CD4-positive, alpha-beta T cell treated with Interleukin-6 for 4 hours (primary cell): ENCODE results near the gene IL1RAPL2.
"Not testable (repeated sequence)": the region's sequence is repeated elsewhere in the genome, so short reads cannot be mapped to it uniquely, and the experiment has no call there.

Experiments
- DNase-seq: peaks from one replicate; pipeline ENCODE4 v3.0.0-alpha.2; 2020; ENCODE audit warnings: mixed read lengths

The IL1RAPL2 gene

GRCh38 chrX:105723966-105724735 is 1158.2 kb downstream of the IL1RAPL2 start:
- DNase-seq, result no peak

- no peak for DNase-seq
These were observed 1159.2 kb downstream of the IL1RAPL2 start for GRCh38 chrX:105725228-105725627.

GRCh38 chrX:105738162-105738561 is 1172.2 kb downstream of the IL1RAPL2 start:
- no peak for DNase-seq

- DNase-seq, result no peak
These were observed 1178.3 kb downstream of the IL1RAPL2 start for GRCh38 chrX:105744291-105744690.

- no peak for DNase-seq
These were observed 1178.9 kb downstream of the IL1RAPL2 start for GRCh38 chrX:105744946-105745345.

- DNase-seq, result no peak
These were observed 1179.9 kb downstream of the IL1RAPL2 start for GRCh38 chrX:105745863-105746262.

GRCh38 chrX:105752338-105752956 is 1186.4 kb downstream of the IL1RAPL2 start:
- DNase-seq, result no peak

- DNase-seq, result no peak
These were observed 1187.4 kb downstream of the IL1RAPL2 start for GRCh38 chrX:105753411-105753810.

- DNase-seq, result no peak
These were observed 1188.4 kb downstream of the IL1RAPL2 start for GRCh38 chrX:105754286-105754964.

- DNase-seq, result no peak
These were observed 1189.1 kb downstream of the IL1RAPL2 start for GRCh38 chrX:105755109-105755508.

GRCh38 chrX:105758754-105759153 is 1192.8 kb downstream of the IL1RAPL2 start:
- DNase-seq, result no peak

GRCh38 chrX:105759598-105759997 is 1193.6 kb downstream of the IL1RAPL2 start:
- DNase-seq, result no peak

- DNase-seq, result no peak
These were observed 1199.7 kb downstream of the IL1RAPL2 start for GRCh38 chrX:105765691-105766090.

GRCh38 chrX:105773801-105774200 is 1207.8 kb downstream of the IL1RAPL2 start:
- no peak for DNase-seq

- no peak for DNase-seq
These were observed 1209.7 kb downstream of the IL1RAPL2 start for GRCh38 chrX:105775679-105776078.

GRCh38 chrX:105781804-105782203 is 1215.8 kb downstream of the IL1RAPL2 start:
- DNase-seq, result no peak

- DNase-seq, result not testable (repeated sequence)
These were observed 1230.9 kb downstream of the IL1RAPL2 start for GRCh38 chrX:105796877-105797276.

GRCh38 chrX:105803891-105804290 is 1237.9 kb downstream of the IL1RAPL2 start:
- DNase-seq, result no peak

GRCh38 chrX:105805655-105806054 is 1239.7 kb downstream of the IL1RAPL2 start:
- not testable (repeated sequence) for DNase-seq

- DNase-seq, result no peak
These were observed 1250.5 kb downstream of the IL1RAPL2 start for GRCh38 chrX:105816517-105816916.
